H1 (cell line): ENCODE measurements around the gene ITGA3. TPM values are rescaled to one million over a fixed set of nuclear protein-coding genes. Genes with fewer than 3 reads are reported as not detected.

Experiments
- CTCF ChIA-PET: fragments of 300-600 bp; sonication (Branson Sonifier 250); formaldehyde crosslinking; loops from one replicate; lab custom pipeline; 2021; ENCODE audit not compliant: partially characterized antibody; lab: Charles Lee
- POLR2A ChIA-PET: fragments of 300-600 bp; sonication (Branson Sonifier 250); formaldehyde crosslinking; loops from one replicate; lab custom pipeline; 2021; ENCODE audit warnings: inconsistent platforms; ENCODE audit not compliant: partially characterized antibody; lab: Charles Lee
- DNase-seq, 2 experiments: peaks; one replicate each; pipeline versions ENCODE4 v3.0.0 to v3.0.0-alpha.2; 2010 to 2022; ENCODE audit warnings: low spot score in 2 of 2, low read depth in 1 of 2, mixed read lengths in 1 of 2
- FAIRE-seq: peaks from 2 replicates; lab custom pipeline; 2011; peaks lifted over from hg19 to GRCh38; lab: Jason Lieb, UNC
- H2AFZ ChIP-seq: 2 replicates; pipeline ENCODE4 v1.8.1; 2012; ENCODE audit warnings: low read length, inconsistent platforms
- H2AK5ac ChIP-seq: 2 replicates; pipeline ENCODE4 v1.6.1; 2013; ENCODE audit warnings: low read depth, low read length
- H2BK120ac ChIP-seq: replicated peaks from 2 replicates; pipeline ENCODE3; 2013; ENCODE audit warnings: low read depth, low read length, inconsistent platforms
- H2BK12ac ChIP-seq: 2 replicates; pipeline ENCODE4 v1.6.1; 2013; ENCODE audit warnings: low read depth, low read length
- H2BK15ac ChIP-seq: 2 replicates; pipeline ENCODE4 v1.6.1; 2013; ENCODE audit warnings: low read length
- H2BK20ac ChIP-seq: 2 replicates; pipeline ENCODE4 v1.6.1; 2013; ENCODE audit warnings: low read length
- H2BK5ac ChIP-seq: 2 replicates; pipeline ENCODE4 v1.6.1; 2013; ENCODE audit warnings: low read depth, low read length
- H3K14ac ChIP-seq: 2 replicates; pipeline ENCODE4 v1.6.1; 2013; ENCODE audit warnings: inconsistent platforms; ENCODE audit not compliant: insufficient read length
- H3K18ac ChIP-seq: 2 replicates; pipeline ENCODE4 v1.6.1; 2013; ENCODE audit warnings: low read length; ENCODE audit errors: extremely low read depth
- H3K23ac ChIP-seq: 2 replicates; pipeline ENCODE4 v1.6.1; 2013; ENCODE audit warnings: inconsistent platforms; ENCODE audit not compliant: insufficient read length
- H3K23me2 ChIP-seq: 2 replicates; pipeline ENCODE4 v1.6.1; 2013; ENCODE audit warnings: low read depth, low read length
- H3K27ac ChIP-seq: 2 replicates; pipeline ENCODE4 v1.6.1; 2011; ENCODE audit warnings: low read depth, low read length, inconsistent platforms
- H3K27me3 ChIP-seq, 4 experiments: replicated peaks in 1 of 4; 1 replicate in 1 of 4; 2 replicates in 3 of 4; pipeline versions ENCODE4 v1.6.1 to v1.8.1; 2011 to 2013; ENCODE audit warnings: low read length in 3 of 4, mild to moderate bottlenecking in 3 of 4, inconsistent platforms in 2 of 4, mixed read lengths in 2 of 4, moderate library complexity in 1 of 4; ENCODE audit not compliant: control insufficient read depth in 3 of 4, insufficient read depth in 3 of 4; ENCODE audit errors: extremely low read depth in 1 of 4
- H3K36me3 ChIP-seq, 4 experiments: 2 replicates each; pipeline versions ENCODE4 v1.6.1 to v1.8.1; 2011 to 2013; ENCODE audit warnings: mild to moderate bottlenecking in 4 of 4, low read length in 3 of 4, moderate library complexity in 2 of 4, control low read depth in 1 of 4, inconsistent platforms in 1 of 4; ENCODE audit not compliant: insufficient read depth in 4 of 4, control insufficient read depth in 2 of 4
- H3K4ac ChIP-seq: replicated peaks from 2 replicates; pipeline ENCODE3; 2013; ENCODE audit warnings: low read length, low read depth, mixed read lengths, inconsistent platforms; ENCODE audit not compliant: insufficient read length
- H3K4me1 ChIP-seq, 4 experiments: replicated peaks in 1 of 4; 1 replicate in 1 of 4; 2 replicates in 3 of 4; pipeline versions ENCODE4 v1.6.1 to v1.8.1; 2011 to 2013; ENCODE audit warnings: low read length in 3 of 4, inconsistent platforms in 2 of 4, mixed read lengths in 1 of 4; ENCODE audit not compliant: insufficient read depth in 4 of 4, control insufficient read depth in 3 of 4
- H3K4me2 ChIP-seq, 2 experiments: 2 replicates each; pipeline versions ENCODE4 v1.6.1 to v1.8.1; 2011 to 2013; ENCODE audit warnings: low read depth in 2 of 2, low read length in 2 of 2, control low read depth in 1 of 2, inconsistent platforms in 1 of 2, mild to moderate bottlenecking in 1 of 2; ENCODE audit not compliant: insufficient read depth in 1 of 2
- H3K4me3 ChIP-seq, 4 experiments: fragments of 200-600, 300-600 bp in 1 of 4; sonication (generic), shearing (Covaris generic), sonication (Bioruptor Twin) in 1 of 4; 2 replicates each; pipeline versions ENCODE4 v1.5.1 to v1.8.1; 2011 to 2016; ENCODE audit warnings: low read length in 4 of 4, low read depth in 3 of 4, control low read depth in 2 of 4, inconsistent platforms in 2 of 4, mild to moderate bottlenecking in 2 of 4, mixed read lengths in 1 of 4, moderate library complexity in 1 of 4; ENCODE audit not compliant: insufficient read depth in 2 of 4; ENCODE audit errors: extremely low read depth in 1 of 4
- H3K56ac ChIP-seq: replicated peaks from 2 replicates; pipeline ENCODE3; 2013; ENCODE audit warnings: low read depth, mild to moderate bottlenecking, mixed read lengths, low read length, inconsistent platforms; ENCODE audit not compliant: insufficient read length
- H3K79me1 ChIP-seq: 2 replicates; pipeline ENCODE4 v1.6.1; 2013; ENCODE audit warnings: low read depth, low read length, control low read depth
- H3K79me2 ChIP-seq, 2 experiments: 2 replicates each; pipeline versions ENCODE4 v1.6.1 to v1.8.1; 2012 to 2013; ENCODE audit warnings: low read length in 2 of 2, mild to moderate bottlenecking in 2 of 2, inconsistent platforms in 1 of 2; ENCODE audit not compliant: insufficient read depth in 2 of 2, control insufficient read depth in 1 of 2
- H3K9ac ChIP-seq, 4 experiments: replicated peaks in 1 of 4; 1 replicate in 1 of 4; 2 replicates in 3 of 4; pipeline versions ENCODE4 v1.6.1 to v1.8.1; 2011 to 2013; ENCODE audit warnings: low read depth in 3 of 4, low read length in 3 of 4, control low read depth in 2 of 4, mild to moderate bottlenecking in 2 of 4, moderate library complexity in 2 of 4, inconsistent platforms in 1 of 4; ENCODE audit errors: extremely low read depth in 1 of 4
- H3K9me3 ChIP-seq, 2 experiments: 2 replicates each; pipeline versions ENCODE4 v1.6.1 to v1.8.1; 2012 to 2013; ENCODE audit warnings: mild to moderate bottlenecking in 2 of 2, moderate library complexity in 2 of 2, control low read depth in 1 of 2, inconsistent platforms in 1 of 2, low read depth in 1 of 2, low read length in 1 of 2, mixed read lengths in 1 of 2; ENCODE audit not compliant: insufficient read depth in 2 of 2
- H4K20me1 ChIP-seq, 2 experiments: replicated peaks in 1 of 2; 2 replicates each; pipeline versions ENCODE3 to v1.8.1; 2011 to 2013; ENCODE audit warnings: inconsistent platforms in 2 of 2, low read length in 2 of 2, mild to moderate bottlenecking in 1 of 2; ENCODE audit not compliant: insufficient read depth in 2 of 2, control insufficient read depth in 1 of 2
- H4K5ac ChIP-seq: 2 replicates; pipeline ENCODE4 v1.6.1; 2013; ENCODE audit warnings: low read length, low read depth, mixed read lengths, inconsistent platforms; ENCODE audit not compliant: insufficient read length
- H4K8ac ChIP-seq: 2 replicates; pipeline ENCODE4 v1.8.0; 2013; ENCODE audit warnings: mild to moderate bottlenecking, moderate library complexity, low read length, inconsistent platforms; ENCODE audit not compliant: insufficient read depth; ENCODE audit errors: extremely low read depth
- H4K91ac ChIP-seq: replicated peaks from 2 replicates; pipeline ENCODE3; 2013; ENCODE audit warnings: low read length, mixed read lengths, inconsistent platforms; ENCODE audit not compliant: insufficient read length
- EP300 ChIP-seq, 2 experiments: IDR thresholded peaks; 1 replicate in 1 of 2; 2 replicates in 1 of 2; pipeline ENCODE4 v1.6.1; 2011 to 2012; ENCODE audit warnings: low read depth in 2 of 2, low read length in 2 of 2, mild to moderate bottlenecking in 2 of 2, borderline replicate concordance in 1 of 2, inconsistent platforms in 1 of 2, moderate library complexity in 1 of 2
- NANOG ChIP-seq: IDR thresholded peaks from 2 replicates; pipeline ENCODE4 v1.6.1; 2011; ENCODE audit warnings: low read length, low read depth, mild to moderate bottlenecking, inconsistent platforms; ENCODE audit not compliant: insufficient read depth, poor library complexity, severe bottlenecking
- POLR2A ChIP-seq, 2 experiments: IDR thresholded peaks; 1 replicate in 1 of 2; 2 replicates in 1 of 2; pipeline ENCODE4 v1.6.1; 2011; ENCODE audit warnings: low read depth in 2 of 2, low read length in 2 of 2, mild to moderate bottlenecking in 2 of 2; ENCODE audit errors: control extremely low read depth in 1 of 2
- SIX5 ChIP-seq: IDR thresholded peaks from 2 replicates; pipeline ENCODE4 v1.6.1; 2011; ENCODE audit warnings: mild to moderate bottlenecking, low read depth, low read length
- TAF7 ChIP-seq: optimal IDR thresholded peaks from 2 replicates; pipeline ENCODE3; 2011; ENCODE audit warnings: low read depth, mild to moderate bottlenecking, inconsistent platforms, low read length, moderate library complexity, borderline replicate concordance
- WGBS, 2 experiments: shearing (Covaris generic) in 1 of 2; methylation state at CpG; one replicate each; pipeline versions ENCODE4 v1.1.6 to v1.1.7; 2013 to 2015; ENCODE audit warnings: low lambda C conversion rate in 2 of 2, mixed read lengths in 2 of 2, inconsistent platforms in 1 of 2, low coverage in 1 of 2, missing lambda C conversion rate in 1 of 2; ENCODE audit not compliant: insufficient replicate concordance in 2 of 2, insufficient coverage in 1 of 2, insufficient read length in 1 of 2; ENCODE audit errors: extremely low coverage in 1 of 2, missing lambda C conversion rate in 1 of 2; 5-methylcytosine and 5-hydroxymethylcytosine counted together
- polyA plus RNA-seq, 7 experiments: library from polyadenylated mRNA; depleted of rRNA in 3 of 7; stranded (reverse) in 5 of 7; unstranded in 2 of 7; fragments of >200 nt in 5 of 7; fragments of 200-250 nt in 2 of 7; gene quantifications; 1 replicate in 5 of 7; 2 replicates in 1 of 7; 4 replicates in 1 of 7; pipeline versions ENCODE4 v1.2.1 to v1.2.3, GENCODE V29; 2011 to 2013; ENCODE audit warnings: missing spikeins in 2 of 7, mixed read lengths in 2 of 7
- total RNA-seq: library from RNA; stranded (reverse); fragmentation: NEBNext Ultra II Directional; extraction: Animal tissue kit (Norgen Biotek cat#: 25700); gene quantifications from 2 replicates; pipeline ENCODE4 v1.2.1, GENCODE V29; 2021
- TF ChIP-seq, protein P1 (sequence below): IDR thresholded peaks from 2 replicates; pipeline ENCODE4 v1.6.1; 2012; ENCODE audit warnings: inconsistent platforms

ITGA3 gene
- total and polyA plus RNA-seq, 2 of the 8 experiments (the other 6 are each of a cell fraction or from before 2014, with no cell fraction given): 24.0 to 24.2 TPM

GRCh38 chr17:50139185-50139783, 83.4 kb downstream of the ITGA3 start:
- H2BK120ac ChIP-seq: no peak overlapping the region
- no peak overlapping the region for H2BK20ac ChIP-seq
- H4K20me1 ChIP-seq: peaks cover 0 to 10% of the 10 kb centered on the region in 2 experiments
- H3K4me3 ChIP-seq: no peak overlapping the region
- CTCF ChIA-PET: interaction anchor here (0.5 to 21.6 kb wide), 26 partner anchors 3 to 223 kb away, joined by 3 to 299 read pairs (median 6); partner anchors contain the start of genes COL1A1, ITGA3, PDK2 and PPP1R9B
- no peak overlapping the region for H3K56ac ChIP-seq
- no peaks in the 10 kb centered on the region for H3K23me2 ChIP-seq
- no peak overlapping the region for H2AFZ ChIP-seq
- H3K23ac ChIP-seq: no peak overlapping the region
- no peak overlapping the region for H2BK15ac ChIP-seq
- FAIRE-seq (no peak), DNase-seq (no peak)
- H3K18ac ChIP-seq: no peak overlapping the region
- no peaks in the 10 kb centered on the region for H3K9me3 ChIP-seq
- no peak overlapping the region; the same call in 1 of the 2 replicates for H2BK12ac ChIP-seq
- no peaks in the 10 kb centered on the region for H3K79me2 ChIP-seq
- H3K79me1 ChIP-seq: no peaks in the 10 kb centered on the region
- no peak overlapping the region for H4K8ac ChIP-seq
- no peak overlapping the region for H3K4ac ChIP-seq
- H2AK5ac ChIP-seq: no peak overlapping the region
- peaks cover under 1 to 11% (median 5%) of the 10 kb centered on the region in 4 experiments; a peak in 5 of 7 replicates for H3K4me1 ChIP-seq
- no peak overlapping the region for H4K91ac ChIP-seq
- POLR2A ChIA-PET: interaction anchor here (0.8 to 1.1 kb wide), 2 partner anchors 11 kb away, joined by 3 read pairs; no protein-coding TSS in a partner anchor
- H3K27ac ChIP-seq: no peak overlapping the region
- no peak overlapping the region for H4K5ac ChIP-seq
- peaks cover 3 to 14% (median 13%) of the 10 kb centered on the region in 4 experiments; a peak in 5 of 8 replicates for H3K36me3 ChIP-seq
- no peak overlapping the region for H3K9ac ChIP-seq
- no peaks in the 10 kb centered on the region for H3K27me3 ChIP-seq
- TF ChIP-seq POLR2A (IDR thresholded peaks at IDR 0.05; ENCODE audit: control extremely low read depth in 1 of 2, low read depth in 2 of 2, low read length in 2 of 2): no peak
- TF ChIP-seq NANOG: no peak
- TF ChIP-seq TAF7: no peak
- TF ChIP-seq, protein P1, sequence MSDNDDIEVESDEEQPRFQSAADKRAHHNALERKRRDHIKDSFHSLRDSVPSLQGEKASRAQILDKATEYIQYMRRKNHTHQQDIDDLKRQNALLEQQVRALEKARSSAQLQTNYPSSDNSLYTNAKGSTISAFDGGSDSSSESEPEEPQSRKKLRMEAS: no peak
- TF ChIP-seq EP300 (IDR thresholded peaks at IDR 0.05; ENCODE audit: borderline replicate concordance in 1 of 2, low read depth in 2 of 2, low read length in 2 of 2): no peak
- no peak for TF ChIP-seq SIX5
- H2BK5ac ChIP-seq: no peak overlapping the region
- H3K4me2 ChIP-seq: no peak overlapping the region
- WGBS, 2 experiments: 85% methylated on average over 15 of the region's 15 CpGs; no CpG with 5 or more reads in 1 of the 2 experiments
- H3K14ac ChIP-seq: no peak overlapping the region
